Measurements from ENCODE around the gene DHRS2.

DNA sequence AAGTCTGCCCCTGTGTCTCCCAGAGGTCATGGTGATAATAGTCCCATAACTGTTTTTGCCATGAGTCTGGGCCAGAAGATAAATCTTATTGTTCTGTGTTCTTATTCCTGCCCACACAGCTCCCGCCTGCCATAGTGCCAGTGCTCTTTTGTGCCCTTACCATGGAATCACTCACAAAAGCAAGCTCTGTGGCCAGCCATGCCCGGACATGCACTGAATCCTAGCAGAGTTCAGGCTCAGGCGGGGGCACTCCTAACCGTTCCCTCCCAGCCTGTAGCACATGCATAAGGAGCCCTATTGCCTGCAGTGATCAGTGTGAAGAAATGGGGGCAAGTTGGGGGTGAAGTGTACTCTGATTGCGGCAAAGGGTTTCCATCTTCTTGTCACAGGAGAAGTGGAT, 33.3 kb downstream of the DHRS2 start:
- no peak for TF ChIP-seq POLR2A (IDR thresholded peaks at IDR 0.05)
- TF ChIP-seq, protein P1, sequence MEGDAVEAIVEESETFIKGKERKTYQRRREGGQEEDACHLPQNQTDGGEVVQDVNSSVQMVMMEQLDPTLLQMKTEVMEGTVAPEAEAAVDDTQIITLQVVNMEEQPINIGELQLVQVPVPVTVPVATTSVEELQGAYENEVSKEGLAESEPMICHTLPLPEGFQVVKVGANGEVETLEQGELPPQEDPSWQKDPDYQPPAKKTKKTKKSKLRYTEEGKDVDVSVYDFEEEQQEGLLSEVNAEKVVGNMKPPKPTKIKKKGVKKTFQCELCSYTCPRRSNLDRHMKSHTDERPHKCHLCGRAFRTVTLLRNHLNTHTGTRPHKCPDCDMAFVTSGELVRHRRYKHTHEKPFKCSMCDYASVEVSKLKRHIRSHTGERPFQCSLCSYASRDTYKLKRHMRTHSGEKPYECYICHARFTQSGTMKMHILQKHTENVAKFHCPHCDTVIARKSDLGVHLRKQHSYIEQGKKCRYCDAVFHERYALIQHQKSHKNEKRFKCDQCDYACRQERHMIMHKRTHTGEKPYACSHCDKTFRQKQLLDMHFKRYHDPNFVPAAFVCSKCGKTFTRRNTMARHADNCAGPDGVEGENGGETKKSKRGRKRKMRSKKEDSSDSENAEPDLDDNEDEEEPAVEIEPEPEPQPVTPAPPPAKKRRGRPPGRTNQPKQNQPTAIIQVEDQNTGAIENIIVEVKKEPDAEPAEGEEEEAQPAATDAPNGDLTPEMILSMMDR (IDR thresholded peaks at IDR 0.05): no peak
